Upper lobe of right lung (tissue), 1 donor: Measurements from ENCODE around the gene ADGRD1. TPM values are rescaled to one million over a fixed set of nuclear protein-coding genes. Genes with fewer than 3 reads are reported as not detected.

Experiments used
- ATAC-seq: fragments of 200-7000 bp; cut with Tn5 transposase; one replicate; pipeline ENCODE4 v1.9.1; 2020; ENCODE audit warnings: mild to moderate bottlenecking, moderate library complexity
- DNase-seq: peaks from one replicate; pipeline ENCODE4 v3.0.0-alpha.2; 2020
- H3K27ac ChIP-seq: fragments of 200-600 bp; one replicate; pipeline ENCODE4 v1.8.0; 2022
- H3K27me3 ChIP-seq: fragments of 200-600 bp; one replicate; pipeline ENCODE4 v1.8.0; 2022; ENCODE audit warnings: mild to moderate bottlenecking
- H3K36me3 ChIP-seq: fragments of 200-600 bp; one replicate; pipeline ENCODE4 v1.8.0; 2022
- H3K4me1 ChIP-seq: fragments of 200-600 bp; one replicate; pipeline ENCODE4 v1.8.0; 2022
- H3K4me3 ChIP-seq: fragments of 200-600 bp; one replicate; pipeline ENCODE4 v1.8.0; 2022; ENCODE audit warnings: mild to moderate bottlenecking
- H3K9me3 ChIP-seq: fragments of 200-600 bp; one replicate; pipeline ENCODE4 v1.8.0; 2022
- intact Hi-C: fragments of 100-400 bp; cut with DNase I; formaldehyde crosslinking; loops from one replicate; pipeline ENCODE4 v1.11.0; 2022
- total RNA-seq: library from RNA; stranded (reverse); fragmentation: NEBNext Ultra II Directional; extraction: Animal tissue kit (Norgen Biotek cat#: 25700); gene quantifications from one replicate; pipeline ENCODE4 v1.2.1, GENCODE V29; 2021
- TF ChIP-seq, protein P1 (sequence below): fragments of 200-600 bp; IDR thresholded peaks from one replicate; pipeline ENCODE4 v1.8.0; 2022; ENCODE audit warnings: antibody characterized with exemption
- donor health status: DM: no; HTN: yes; CAD: no; lungs with severe emphysema.

The ADGRD1 gene
- total RNA-seq, 1 donor from 2014 or later, result 113 TPM

DNA sequence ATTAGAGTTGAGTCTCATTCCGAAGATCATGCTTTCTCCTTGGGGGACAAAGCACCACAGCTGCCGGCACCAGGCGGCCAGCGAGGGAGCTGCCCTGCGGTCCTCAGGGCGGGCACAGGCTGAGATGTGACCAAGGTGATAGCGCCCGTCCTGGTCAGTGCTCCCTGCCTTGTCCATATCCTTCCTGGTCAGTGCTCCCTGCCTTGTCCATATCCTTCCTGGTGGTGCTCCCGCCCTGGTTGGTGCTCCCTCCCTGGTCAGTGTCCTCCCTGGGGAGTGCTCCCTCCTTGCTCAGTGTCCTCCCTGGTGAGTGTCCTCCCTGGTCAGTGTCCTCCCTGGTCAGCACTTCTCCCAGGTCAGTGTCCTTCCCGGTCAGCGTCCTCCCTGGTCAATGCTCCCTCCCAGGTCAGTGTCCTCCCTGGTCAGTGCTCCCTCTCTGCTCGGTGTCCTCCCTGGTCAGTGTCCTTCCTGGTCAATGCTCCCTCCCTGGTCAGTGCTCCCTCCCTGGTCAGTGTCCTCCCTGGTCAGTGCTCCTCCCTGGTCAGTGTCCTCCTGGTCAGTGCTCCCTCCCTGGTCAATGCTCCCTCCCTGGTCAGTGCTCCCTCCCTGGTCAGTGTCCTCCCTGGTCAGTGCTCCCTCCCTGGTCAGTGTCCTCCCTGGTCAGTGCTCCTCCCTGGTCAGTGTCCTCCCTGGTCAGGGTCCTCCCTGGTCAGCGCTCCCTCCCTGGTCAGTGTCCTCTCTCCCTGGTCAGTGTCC is 92.2 kb downstream of the ADGRD1 start:
- DNase-seq, result peak; percentile 52
- TF ChIP-seq, protein P1, sequence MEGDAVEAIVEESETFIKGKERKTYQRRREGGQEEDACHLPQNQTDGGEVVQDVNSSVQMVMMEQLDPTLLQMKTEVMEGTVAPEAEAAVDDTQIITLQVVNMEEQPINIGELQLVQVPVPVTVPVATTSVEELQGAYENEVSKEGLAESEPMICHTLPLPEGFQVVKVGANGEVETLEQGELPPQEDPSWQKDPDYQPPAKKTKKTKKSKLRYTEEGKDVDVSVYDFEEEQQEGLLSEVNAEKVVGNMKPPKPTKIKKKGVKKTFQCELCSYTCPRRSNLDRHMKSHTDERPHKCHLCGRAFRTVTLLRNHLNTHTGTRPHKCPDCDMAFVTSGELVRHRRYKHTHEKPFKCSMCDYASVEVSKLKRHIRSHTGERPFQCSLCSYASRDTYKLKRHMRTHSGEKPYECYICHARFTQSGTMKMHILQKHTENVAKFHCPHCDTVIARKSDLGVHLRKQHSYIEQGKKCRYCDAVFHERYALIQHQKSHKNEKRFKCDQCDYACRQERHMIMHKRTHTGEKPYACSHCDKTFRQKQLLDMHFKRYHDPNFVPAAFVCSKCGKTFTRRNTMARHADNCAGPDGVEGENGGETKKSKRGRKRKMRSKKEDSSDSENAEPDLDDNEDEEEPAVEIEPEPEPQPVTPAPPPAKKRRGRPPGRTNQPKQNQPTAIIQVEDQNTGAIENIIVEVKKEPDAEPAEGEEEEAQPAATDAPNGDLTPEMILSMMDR, result no peak
- intact Hi-C loops, result no loop called here
- Histone ChIP-seq H3K4me1 (no peaks in the 10 kb centered on the region), H3K27ac (no peak overlapping the region), H3K36me3 (no peaks in the 10 kb centered on the region), H3K4me3 (no peak overlapping the region), H3K9me3 (no peaks in the 10 kb centered on the region), H3K27me3 (no peaks in the 10 kb centered on the region)
- ATAC-seq, result no peak

DNA sequence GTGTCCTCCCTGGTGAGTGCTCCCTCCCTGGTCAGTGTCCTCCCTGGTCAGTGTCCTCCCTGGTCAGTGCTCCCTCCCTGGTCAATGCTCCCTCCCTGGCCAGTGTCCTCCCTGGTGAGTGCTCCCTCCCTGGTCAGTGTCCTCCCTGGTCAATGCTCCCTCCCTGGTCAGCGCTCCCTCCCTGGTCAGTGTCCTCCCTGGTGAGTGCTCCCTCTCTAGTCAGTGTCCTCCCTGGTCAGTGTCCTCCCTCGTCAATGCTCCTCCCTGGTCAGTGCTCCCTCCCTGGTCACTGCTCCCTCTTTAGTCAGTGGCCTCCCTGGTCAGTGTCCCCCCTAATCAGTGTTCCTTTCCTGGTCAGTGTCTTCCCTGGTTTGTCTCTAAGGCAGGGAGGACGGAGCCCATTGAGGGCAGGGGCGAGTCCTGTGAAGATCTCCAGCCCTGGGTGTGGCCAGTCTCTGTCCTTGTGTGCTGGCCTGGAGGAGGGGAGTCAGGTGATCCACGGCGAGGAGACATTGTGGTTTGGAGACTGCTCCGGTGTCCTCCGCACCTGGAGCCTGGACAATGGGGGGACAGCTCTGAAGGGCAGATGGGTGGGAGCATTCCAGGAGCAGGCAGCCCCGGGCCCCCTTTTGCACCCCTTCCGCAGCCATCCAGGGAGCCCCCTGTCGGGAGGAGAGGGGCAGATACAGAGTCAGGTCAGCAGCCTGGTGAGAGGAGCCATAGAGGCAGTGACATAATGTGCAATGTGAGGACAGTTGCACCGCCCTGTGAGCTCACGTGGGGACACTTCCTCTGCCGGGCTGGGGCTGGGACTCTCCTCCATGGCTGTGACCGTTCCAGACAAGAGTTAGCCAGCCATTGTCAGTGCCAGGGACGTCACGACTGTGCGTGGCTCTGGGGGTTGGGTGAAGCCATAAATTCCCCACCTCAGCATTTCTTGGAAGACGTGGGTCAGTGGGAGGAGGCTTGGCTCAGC is 93.4 kb downstream of the ADGRD1 start:
- Histone ChIP-seq H3K27me3 (no peaks in the 10 kb centered on the region), H3K36me3 (no peaks in the 10 kb centered on the region), H3K4me1 (no peaks in the 10 kb centered on the region), H3K9me3 (no peaks in the 10 kb centered on the region), H3K27ac (no peak overlapping the region), H3K4me3 (no peak overlapping the region)
- DNase-seq (peak; percentile 68), ATAC-seq (peak; percentile 29)
- TF ChIP-seq, protein P1, result no peak
- intact Hi-C loops, result no loop called here

DNA sequence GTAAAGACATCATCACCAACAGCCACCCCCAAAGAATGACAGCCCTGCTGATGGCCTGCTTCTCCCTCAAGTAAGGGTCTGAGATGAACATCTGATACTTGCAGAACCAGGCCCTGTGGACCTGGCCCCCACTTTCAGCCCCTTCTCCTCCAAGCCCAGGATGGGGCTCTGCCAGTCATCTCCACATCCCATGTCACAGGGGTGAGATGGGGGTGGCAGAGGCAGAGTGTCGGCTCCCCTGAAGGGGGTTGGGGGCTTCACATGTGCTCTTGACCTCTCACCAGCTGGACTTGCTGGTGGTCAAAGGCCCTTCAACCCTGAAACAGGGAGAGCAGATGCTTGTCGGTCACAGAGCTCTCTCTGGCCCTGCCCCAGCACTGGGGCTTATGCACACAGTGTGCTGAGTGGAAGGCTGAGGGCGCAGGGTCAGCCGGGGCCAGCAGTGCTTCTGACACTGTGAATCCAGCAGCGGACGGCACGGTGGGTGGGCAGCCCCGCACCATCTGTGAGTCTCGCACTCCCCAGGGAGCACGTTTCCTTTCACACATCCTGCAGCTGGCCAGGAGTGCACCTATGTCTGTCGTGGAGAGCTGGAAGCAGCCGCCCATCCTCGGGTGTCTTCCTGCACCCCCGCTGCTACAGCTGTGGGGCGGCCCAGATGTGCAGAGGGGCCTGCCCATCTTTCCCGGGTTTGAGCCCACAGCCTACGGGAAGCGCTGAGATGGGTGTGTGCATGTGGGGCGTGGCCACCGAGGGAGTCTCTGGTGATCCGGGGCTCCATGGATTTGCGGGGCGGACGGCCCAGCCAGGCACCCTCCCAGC is 94.3 kb downstream of the ADGRD1 start:
- peak; percentile 6 for ATAC-seq
- DNase-seq, result peak; percentile 64
- Histone ChIP-seq H3K27ac (no peak overlapping the region), H3K36me3 (no peaks in the 10 kb centered on the region), H3K9me3 (no peaks in the 10 kb centered on the region), H3K4me3 (no peak overlapping the region), H3K27me3 (no peaks in the 10 kb centered on the region), H3K4me1 (no peaks in the 10 kb centered on the region)
- TF ChIP-seq, protein P1, result no peak
- intact Hi-C loops, result no loop called here

DNA sequence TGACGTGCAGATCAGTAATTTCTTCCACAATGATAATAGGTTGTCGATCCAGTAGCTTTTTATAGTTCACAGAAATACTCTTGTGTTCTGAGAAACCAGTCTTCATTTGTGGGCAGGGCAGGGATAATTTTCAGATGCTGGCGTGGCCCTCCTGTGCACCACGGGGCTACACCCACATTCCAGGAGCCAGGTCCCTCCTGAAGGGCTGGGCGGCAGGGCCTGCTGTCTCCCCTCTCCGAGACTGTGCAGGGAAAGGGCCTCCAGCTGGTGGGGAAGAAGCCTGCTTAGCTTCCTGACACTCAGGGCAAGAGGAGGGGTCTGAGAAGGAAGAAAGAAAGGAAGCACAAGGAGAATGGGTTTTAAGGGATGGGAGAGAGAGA is 94.9 kb downstream of the ADGRD1 start:
- Histone ChIP-seq H3K4me3 (no peak overlapping the region), H3K27me3 (no peaks in the 10 kb centered on the region), H3K36me3 (no peaks in the 10 kb centered on the region), H3K4me1 (no peaks in the 10 kb centered on the region), H3K27ac (peak overlapping the region; percentile 11), H3K9me3 (no peaks in the 10 kb centered on the region)
- intact Hi-C loops, result no loop called here
- no peak for ATAC-seq
- no peak for DNase-seq
- TF ChIP-seq, protein P1, result no peak

DNA sequence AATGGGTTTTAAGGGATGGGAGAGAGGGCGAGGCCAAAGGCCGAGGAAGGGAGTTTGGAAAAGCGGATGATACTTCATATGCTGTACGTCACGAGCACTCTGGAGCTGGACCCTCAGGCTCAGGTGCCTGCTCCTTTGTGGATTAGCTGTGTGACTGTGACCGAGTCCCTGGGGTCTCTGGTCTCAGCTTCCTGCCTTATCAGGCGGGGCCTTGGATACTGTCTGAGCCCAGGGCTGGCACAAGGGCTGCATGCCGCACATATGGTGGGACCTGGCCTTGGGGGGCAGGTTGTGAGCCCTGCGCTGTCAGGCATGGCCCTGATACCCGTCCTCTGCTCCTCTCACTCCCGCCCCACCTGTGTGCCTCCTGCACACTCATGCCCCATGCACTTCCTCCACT is 95.3 kb downstream of the ADGRD1 start:
- intact Hi-C loops, result no loop called here
- DNase-seq, result peak; percentile 28

More for the DNA sequence above, 95.3 kb downstream of the ADGRD1 start:
- TF ChIP-seq, protein P1, result no peak
- H3K4me3 ChIP-seq, result no peak overlapping the region
- H3K27ac ChIP-seq, result peak overlapping the region; percentile 11
- no peaks in the 10 kb centered on the region for H3K9me3 ChIP-seq
- no peaks in the 10 kb centered on the region for H3K27me3 ChIP-seq
- no peaks in the 10 kb centered on the region for H3K36me3 ChIP-seq
- no peak for ATAC-seq
- H3K4me1 ChIP-seq, result no peaks in the 10 kb centered on the region
